Stimulated activated CD8-positive, alpha-beta memory T cell treated with anti-CD3 and anti-CD28 coated beads, Interleukin-12 subunit alpha, Interleukin-12 subunit beta, amount 100 ng/mL, for 24 hours (primary cell): ENCODE measurements around the gene IP6K3.
A peak's percentile ranks its signal among the peaks of the same experiment; 100 is the strongest.

Source experiments
- DNase-seq: peaks from one replicate; pipeline ENCODE4 v3.0.0-alpha.2; 2020; ENCODE audit errors: extremely low read depth

The IP6K3 gene

DNA sequence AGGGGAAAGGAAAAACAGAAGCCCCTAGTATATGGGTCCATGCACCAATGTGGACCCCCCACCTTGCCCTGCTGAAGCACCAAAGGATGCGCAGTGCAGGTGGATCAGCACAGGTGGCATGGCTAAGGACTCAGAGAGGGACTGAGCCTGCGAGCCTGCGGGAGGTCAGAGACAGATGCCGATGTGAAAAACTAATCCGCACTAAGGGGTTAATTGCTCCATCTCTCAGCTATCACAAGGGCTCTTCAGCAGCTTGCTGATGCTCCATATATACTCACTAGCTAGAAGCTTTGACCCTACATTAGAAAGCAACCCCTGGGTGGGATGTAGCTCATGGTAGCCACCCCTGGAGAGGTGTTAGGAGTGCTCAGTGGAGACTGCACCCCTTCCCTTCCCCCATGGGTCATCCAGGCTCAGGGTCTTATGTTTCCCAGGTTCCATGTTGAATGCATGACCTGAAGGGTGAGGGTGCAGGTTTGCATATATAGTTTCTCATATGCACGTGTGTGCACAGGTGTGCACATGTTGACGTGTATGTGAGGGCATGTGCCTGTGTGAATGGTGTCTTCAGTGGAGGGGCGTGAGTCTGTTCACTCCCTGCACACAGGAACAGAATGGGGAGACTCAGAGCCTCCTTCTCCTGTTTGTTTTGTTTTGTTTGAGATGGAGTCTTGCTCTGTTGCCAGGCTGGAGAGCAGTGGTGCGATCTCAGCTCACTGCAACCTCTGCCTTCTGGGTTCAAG is 13.4 kb upstream of the IP6K3 start:
- DNase-seq: no peak

GRCh38 chr6:33758815-33759216 is 12.1 kb upstream of the IP6K3 start:
- DNase-seq: no peak

GRCh38 chr6:33757906-33758305 is 11.2 kb upstream of the IP6K3 start:
- no peak for DNase-seq

GRCh38 chr6:33757113-33757512 is 10.4 kb upstream of the IP6K3 start:
- no peak for DNase-seq

GRCh38 chr6:33756211-33756954 is 9.7 kb upstream of the IP6K3 start:
- DNase-seq: no peak

DNA sequence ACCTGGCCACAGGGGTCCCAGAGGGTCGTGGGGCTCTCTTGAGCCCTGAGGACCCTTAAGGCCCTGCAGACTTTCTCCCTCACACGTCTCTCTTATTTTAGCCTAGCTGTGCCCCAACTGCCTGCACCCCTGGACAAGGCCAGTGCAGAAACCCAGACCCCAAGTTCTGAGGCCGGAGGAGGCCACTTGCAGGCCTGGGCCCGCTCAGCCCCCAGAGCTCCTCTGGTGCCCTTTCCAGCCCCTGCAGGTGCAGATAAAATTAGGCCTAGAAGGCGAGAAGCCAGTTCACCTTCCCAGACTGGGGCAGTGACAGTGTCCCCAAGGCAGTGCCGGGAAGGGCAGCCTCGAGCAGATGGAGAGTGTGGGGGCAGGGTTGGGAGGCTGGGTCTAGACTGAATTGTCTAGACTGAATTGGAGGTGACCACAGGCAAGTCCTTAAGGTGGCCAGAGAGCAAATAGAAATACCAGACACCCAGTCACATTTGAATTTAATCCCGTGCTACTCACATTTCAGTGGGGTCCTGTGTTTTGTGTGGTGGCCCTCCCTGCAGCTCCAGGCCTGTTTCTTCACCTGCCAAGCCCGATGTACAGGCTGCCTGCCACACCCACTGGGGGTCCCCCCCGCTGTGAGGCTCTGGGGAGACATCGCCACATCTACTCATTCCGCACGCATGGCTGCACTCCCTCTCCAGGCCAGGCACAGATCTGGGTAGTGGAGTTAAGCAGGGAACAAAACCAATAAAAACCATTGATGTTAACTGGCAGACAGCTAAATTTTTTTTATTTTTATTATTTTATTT is 8.6 kb upstream of the IP6K3 start:
- DNase-seq: no peak

DNA sequence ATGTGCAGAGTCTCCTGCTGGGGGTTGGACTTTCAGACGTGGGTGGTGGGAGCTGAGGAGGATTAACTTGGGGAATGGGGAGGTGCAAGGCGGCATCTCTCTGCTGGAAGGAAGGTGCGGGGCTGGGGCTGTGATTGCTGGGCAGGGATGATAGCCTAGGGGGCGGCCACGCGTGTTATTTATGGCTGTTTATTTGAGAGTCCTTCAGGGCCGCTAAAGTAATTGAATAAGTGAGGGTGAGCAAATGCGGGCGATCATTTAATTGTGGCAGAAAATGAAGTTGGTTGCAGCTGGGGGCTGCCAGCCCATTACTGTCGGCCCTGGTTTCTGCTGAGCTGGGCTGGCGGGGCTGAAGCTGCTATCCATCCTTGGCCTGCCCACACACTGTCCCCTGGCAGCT is 7.5 kb upstream of the IP6K3 start:
- DNase-seq: no peak

GRCh38 chr6:33752646-33753015 is 5.9 kb upstream of the IP6K3 start:
- DNase-seq: no peak

GRCh38 chr6:33751771-33752645 is 5.3 kb upstream of the IP6K3 start:
- DNase-seq: no peak

- DNase-seq: no peak
These were observed 3.7 kb upstream of the IP6K3 start for GRCh38 chr6:33750244-33750991.

- DNase-seq: no peak
These were observed 2.7 kb upstream of the IP6K3 start for GRCh38 chr6:33749401-33749800.

GRCh38 chr6:33748841-33749240 is 2.1 kb upstream of the IP6K3 start:
- DNase-seq: no peak

DNA sequence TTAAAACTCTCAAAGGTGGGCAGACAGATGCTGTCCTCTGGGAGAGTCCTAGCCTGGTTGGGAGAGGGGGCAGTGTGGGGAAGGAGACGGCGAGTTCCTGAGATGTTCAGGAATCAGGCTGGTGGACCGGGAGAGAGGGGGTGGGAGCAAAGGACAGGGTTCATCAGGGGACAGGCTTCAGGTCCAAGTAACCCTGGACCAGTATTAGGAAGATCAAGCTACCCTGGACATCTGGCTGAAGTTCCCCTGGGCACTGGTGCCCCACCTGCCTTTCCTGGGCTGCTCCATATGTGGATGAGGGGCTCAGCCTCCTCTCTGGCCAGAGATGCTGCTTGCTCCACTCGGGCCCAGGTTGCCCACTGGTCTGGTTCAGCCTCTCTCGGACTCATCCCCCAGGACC is 1.1 kb upstream of the IP6K3 start:
- DNase-seq: no peak

DNA sequence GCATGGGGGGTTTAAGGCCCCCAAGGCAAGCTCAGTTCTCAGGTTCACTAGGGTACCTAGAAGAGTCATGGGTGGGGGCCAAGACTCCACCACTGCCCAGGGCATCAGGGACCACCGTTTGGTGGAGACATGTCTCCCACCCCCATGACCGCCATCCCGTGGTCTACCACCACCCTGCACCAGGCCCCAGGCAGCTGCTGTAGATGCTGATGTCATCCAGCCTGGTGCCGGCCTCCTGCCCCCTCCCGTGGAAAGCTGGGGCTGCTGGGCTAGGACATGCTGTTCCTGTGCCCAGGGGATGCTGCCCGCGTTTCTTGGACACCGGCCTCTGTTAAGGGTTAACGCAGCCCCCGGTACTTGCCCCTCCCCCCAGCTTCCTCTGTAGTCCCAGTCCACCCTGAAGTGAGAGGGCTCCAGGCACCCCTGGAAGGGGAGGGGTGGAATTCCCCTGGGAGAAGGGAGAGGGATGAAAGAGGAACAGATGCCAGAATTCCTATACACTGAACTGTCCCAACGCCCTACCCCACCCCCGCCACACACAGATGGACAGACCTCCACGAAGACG is 587 bp downstream of the IP6K3 start:
- no peak for DNase-seq

DNA sequence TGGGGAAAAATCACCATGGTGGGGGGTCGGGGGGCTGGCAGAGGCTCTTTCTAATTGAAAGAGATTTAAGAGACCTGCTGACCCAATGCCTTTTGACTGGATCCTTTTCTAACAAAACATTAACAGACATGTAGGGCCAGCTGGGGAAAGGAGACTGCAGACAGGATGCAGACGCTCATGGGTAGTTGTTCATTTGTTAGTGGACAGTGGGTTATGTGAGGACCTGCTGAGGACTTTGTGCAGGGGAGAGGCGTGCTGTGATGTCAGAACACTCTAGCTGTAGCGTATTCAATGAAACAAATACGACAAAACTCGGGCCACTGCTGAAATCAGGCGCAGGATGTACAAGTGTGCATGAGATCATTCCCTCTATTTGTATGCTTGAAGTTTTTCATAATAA is 1.2 kb downstream of the IP6K3 start:
- no peak for DNase-seq

GRCh38 chr6:33744895-33745546 is 1.7 kb downstream of the IP6K3 start:
- DNase-seq: no peak

DNA sequence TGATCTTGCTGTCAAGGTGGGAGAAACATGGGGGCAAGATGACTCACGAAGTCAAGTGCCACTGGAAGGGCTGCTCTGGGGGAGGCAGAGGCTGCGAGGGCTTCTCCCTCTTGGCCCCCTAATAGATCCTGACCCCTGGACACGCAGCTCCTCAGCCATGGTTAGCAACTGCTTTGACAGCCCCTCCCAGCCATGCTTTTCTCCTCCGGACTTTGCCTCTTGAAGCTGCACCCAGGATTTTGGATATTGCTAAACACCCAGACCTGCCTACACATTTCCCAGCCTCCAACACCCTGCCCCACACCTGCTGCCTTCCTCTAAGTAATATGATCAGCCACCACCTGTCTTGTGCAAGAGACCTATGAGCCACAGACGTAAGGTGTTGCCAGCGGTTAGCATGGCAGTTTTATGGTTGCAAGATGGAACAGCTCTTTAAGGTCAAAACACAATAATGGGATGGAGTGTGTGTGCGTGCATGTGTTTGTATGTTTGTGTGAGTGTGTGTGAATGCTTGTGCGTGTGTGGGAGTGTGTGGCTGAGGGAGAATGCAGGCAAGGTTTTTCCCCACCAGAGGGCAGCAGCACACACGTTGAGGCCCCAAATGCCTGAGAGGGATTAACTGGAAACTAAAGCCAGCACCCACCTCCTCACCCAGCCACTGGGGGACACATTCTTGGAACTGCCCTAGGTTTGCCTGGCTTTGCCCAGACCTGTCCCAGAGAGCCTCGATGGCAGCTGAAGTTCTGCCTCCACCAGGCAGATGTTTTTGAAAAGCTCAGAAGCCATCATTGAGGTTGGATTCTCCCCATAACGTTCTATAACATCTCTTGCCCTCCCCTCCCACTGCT is 2.5 kb downstream of the IP6K3 start:
- DNase-seq: peak; percentile 37

GRCh38 chr6:33742837-33743236 is 3.9 kb downstream of the IP6K3 start:
- DNase-seq: no peak

GRCh38 chr6:33742092-33742491 is 4.6 kb downstream of the IP6K3 start:
- no peak for DNase-seq
